CD4-positive, alpha-beta memory T cell (primary cell): ENCODE data around the gene TUNAR. TPM values are rescaled to one million over a fixed set of nuclear protein-coding genes. Genes with fewer than 3 reads are reported as not detected.

Experiments used
- CTCF ChIA-PET: fragments of 350-600 bp; sonication (Branson Sonifier 250); formaldehyde crosslinking; loops from one replicate; lab custom pipeline; 2021; ENCODE audit warnings: inconsistent platforms; ENCODE audit not compliant: partially characterized antibody; lab: Charles Lee
- POLR2A ChIA-PET: fragments of 350-600 bp; sonication (Branson Sonifier 250); formaldehyde crosslinking; loops from one replicate; lab custom pipeline; 2021; ENCODE audit not compliant: partially characterized antibody; lab: Charles Lee
- DNase-seq, 5 donors: peaks; one replicate each; pipeline versions ENCODE4 v3.0.0 to v3.0.0-alpha.2; 2020 to 2022; ENCODE audit warnings: mixed read lengths in 1 of 5
- H3K27ac ChIP-seq: one replicate; pipeline ENCODE4 v1.7.0; 2013; ENCODE audit warnings: low read depth, low read length
- H3K27me3 ChIP-seq: 2 replicates; pipeline ENCODE4 v1.7.0; 2013; ENCODE audit warnings: mild to moderate bottlenecking, low read length, moderate library complexity; ENCODE audit not compliant: insufficient read depth
- H3K36me3 ChIP-seq: 2 replicates; pipeline ENCODE4 v1.7.0; 2013; ENCODE audit warnings: mild to moderate bottlenecking, low read length, moderate library complexity; ENCODE audit not compliant: insufficient read depth
- H3K4me1 ChIP-seq: 2 replicates; pipeline ENCODE4 v1.7.0; 2013; ENCODE audit warnings: mild to moderate bottlenecking, low read length, moderate library complexity; ENCODE audit not compliant: insufficient read depth
- H3K4me3 ChIP-seq, 2 donors: one replicate each; pipeline ENCODE4 v1.7.0; 2013; ENCODE audit warnings: low read length in 2 of 2, mild to moderate bottlenecking in 1 of 2
- H3K9me3 ChIP-seq, 2 donors: one replicate each; pipeline ENCODE4 v1.7.0; 2013; ENCODE audit warnings: low read length in 2 of 2, control low read depth in 1 of 2; ENCODE audit not compliant: control insufficient read depth in 1 of 2
- H3K27ac Mint-ChIP-seq, 7 donors: one replicate each; pipeline ENCODE4 v1.8.0; 2020 to 2021; ENCODE audit warnings: mixed read lengths in 7 of 7, mild to moderate bottlenecking in 6 of 7, inconsistent platforms in 3 of 7, moderate library complexity in 3 of 7
- H3K27me3 Mint-ChIP-seq, 2 donors: one replicate each; pipeline ENCODE4 v1.8.0; 2020 to 2021; ENCODE audit warnings: mixed read lengths in 2 of 2
- H3K36me3 Mint-ChIP-seq, 2 donors: one replicate each; pipeline ENCODE4 v1.8.0; 2020 to 2021; ENCODE audit warnings: mixed read lengths in 2 of 2, inconsistent platforms in 1 of 2, mild to moderate bottlenecking in 1 of 2
- H3K4me1 Mint-ChIP-seq, 4 donors: one replicate each; pipeline ENCODE4 v1.8.0; 2020 to 2021; ENCODE audit warnings: mixed read lengths in 4 of 4, mild to moderate bottlenecking in 1 of 4
- H3K4me3 Mint-ChIP-seq, 8 donors: one replicate each; pipeline ENCODE4 v1.8.0; 2020 to 2021; ENCODE audit warnings: mixed read lengths in 8 of 8, mild to moderate bottlenecking in 7 of 8, moderate library complexity in 6 of 8, inconsistent platforms in 3 of 8
- H3K9me3 Mint-ChIP-seq, 8 donors: one replicate each; pipeline ENCODE4 v1.8.0; 2020 to 2021; ENCODE audit warnings: mixed read lengths in 8 of 8, mild to moderate bottlenecking in 5 of 8, inconsistent platforms in 3 of 8, moderate library complexity in 1 of 8
- intact Hi-C: fragments of 100-400 bp; cut with micrococcal nuclease; formaldehyde crosslinking; loops from one replicate; pipeline ENCODE4 v1.15.1; 2023
- polyA plus RNA-seq, 2 donors: library from polyadenylated mRNA; unstranded; fragments of 300-500 nt; fragmentation: Illumina TruSeq; gene quantifications; one replicate each; pipeline ENCODE4 v1.2.3, GENCODE V29; 2021
- total RNA-seq, 2 experiments: library from RNA; stranded (reverse); gene quantifications; one replicate each; pipeline ENCODE4 v1.2.3, GENCODE V29; 2021

TUNAR gene
- total and polyA plus RNA-seq, 4 experiments from 2014 or later, result not detected

GRCh38 chr14:95935228-95935822 is 58.7 kb downstream of the TUNAR start:
- H3K36me3 Mint-ChIP-seq, result no peaks in the 10 kb centered on the region
- POLR2A ChIA-PET, result no interaction called here
- no peaks in the 10 kb centered on the region for H3K27me3 ChIP-seq
- CTCF ChIA-PET, result interaction anchor here (1.4 kb wide), 1 partner anchor 13 kb away, joined by 3 read pairs; no protein-coding TSS in a partner anchor
- H3K4me3 ChIP-seq, result no peak overlapping the region
- no peak overlapping the region for H3K27ac ChIP-seq
- no peaks in the 10 kb centered on the region for H3K4me1 Mint-ChIP-seq
- DNase-seq, result peak in 3 of 5 donors; percentile 3 to 13 (median 7)
- intact Hi-C loops, result no loop called here
- peaks cover 6 to 11% of the 10 kb centered on the region in 2 donors for H3K27me3 Mint-ChIP-seq
- no peak overlapping the region for H3K4me3 Mint-ChIP-seq
- peaks cover 0 to 8% (median 4%) of the 10 kb centered on the region in 8 donors for H3K9me3 Mint-ChIP-seq
- no peaks in the 10 kb centered on the region for H3K9me3 ChIP-seq
- no peaks in the 10 kb centered on the region for H3K4me1 ChIP-seq
- H3K27ac Mint-ChIP-seq, result no peak overlapping the region
- no peaks in the 10 kb centered on the region for H3K36me3 ChIP-seq

- Mint-ChIP-seq H3K27ac (no peak overlapping the region), H3K4me1 (no peaks in the 10 kb centered on the region), H3K36me3 (no peaks in the 10 kb centered on the region), H3K4me3 (no peak overlapping the region), H3K9me3 (peaks cover 2 to 12% (median 4%) of the 10 kb centered on the region in 8 donors), H3K27me3 (peaks cover 6 to 11% of the 10 kb centered on the region in 2 donors)
- no peak for DNase-seq
- intact Hi-C loops, result no loop called here
- H3K4me1 ChIP-seq, result no peaks in the 10 kb centered on the region
- H3K27me3 ChIP-seq, result no peaks in the 10 kb centered on the region
- H3K36me3 ChIP-seq, result no peaks in the 10 kb centered on the region
- no peak overlapping the region for H3K27ac ChIP-seq
- ChIA-PET POLR2A (no interaction called here), CTCF (no interaction called here)
- no peaks in the 10 kb centered on the region for H3K9me3 ChIP-seq
- H3K4me3 ChIP-seq, result no peak overlapping the region
These were observed 59.4 kb downstream of the TUNAR start for GRCh38 chr14:95936041-95936440.

GRCh38 chr14:95939335-95939734 is 62.7 kb downstream of the TUNAR start:
- Mint-ChIP-seq H3K36me3 (no peaks in the 10 kb centered on the region), H3K9me3 (peaks cover 7 to 29% (median 12%) of the 10 kb centered on the region in 8 donors), H3K27me3 (peaks cover 6 to 11% of the 10 kb centered on the region in 2 donors), H3K4me1 (no peaks in the 10 kb centered on the region), H3K4me3 (no peak overlapping the region), H3K27ac (no peak overlapping the region)
- no peak for DNase-seq
- Histone ChIP-seq H3K27me3 (no peaks in the 10 kb centered on the region), H3K9me3 (no peaks in the 10 kb centered on the region), H3K36me3 (no peaks in the 10 kb centered on the region), H3K4me1 (no peaks in the 10 kb centered on the region), H3K27ac (no peak overlapping the region), H3K4me3 (no peak overlapping the region)
- ChIA-PET POLR2A (no interaction called here), CTCF (no interaction called here)
- intact Hi-C loops, result no loop called here

GRCh38 chr14:95941897-95942296 is 65.3 kb downstream of the TUNAR start:
- intact Hi-C loops, result no loop called here
- Histone ChIP-seq H3K4me3 (no peak overlapping the region), H3K9me3 (no peaks in the 10 kb centered on the region), H3K4me1 (no peaks in the 10 kb centered on the region), H3K27ac (no peak overlapping the region), H3K36me3 (no peaks in the 10 kb centered on the region), H3K27me3 (no peaks in the 10 kb centered on the region)
- Mint-ChIP-seq H3K4me1 (no peaks in the 10 kb centered on the region), H3K27me3 (peaks cover 9 to 12% of the 10 kb centered on the region in 2 donors), H3K9me3 (peaks cover 7 to 33% (median 12%) of the 10 kb centered on the region in 8 donors), H3K36me3 (no peaks in the 10 kb centered on the region), H3K27ac (no peak overlapping the region), H3K4me3 (no peak overlapping the region)
- ChIA-PET CTCF (no interaction called here), POLR2A (no interaction called here)
- no peak for DNase-seq

GRCh38 chr14:95943699-95944098 is 67.1 kb downstream of the TUNAR start:
- peaks cover 7 to 28% (median 11%) of the 10 kb centered on the region in 8 donors for H3K9me3 Mint-ChIP-seq
- Histone ChIP-seq H3K4me1 (no peaks in the 10 kb centered on the region), H3K36me3 (no peaks in the 10 kb centered on the region), H3K27ac (no peak overlapping the region), H3K9me3 (no peaks in the 10 kb centered on the region), H3K27me3 (no peaks in the 10 kb centered on the region), H3K4me3 (no peak overlapping the region)
- no peak for DNase-seq
- no peaks in the 10 kb centered on the region for H3K4me1 Mint-ChIP-seq
- intact Hi-C loops, result no loop called here
- no peaks in the 10 kb centered on the region for H3K36me3 Mint-ChIP-seq
- ChIA-PET POLR2A (no interaction called here), CTCF (no interaction called here)
- no peak overlapping the region for H3K4me3 Mint-ChIP-seq
- peaks cover 10 to 13% of the 10 kb centered on the region in 2 donors for H3K27me3 Mint-ChIP-seq
- no peak overlapping the region for H3K27ac Mint-ChIP-seq

- no peaks in the 10 kb centered on the region for H3K9me3 ChIP-seq
- H3K4me3 ChIP-seq, result no peak overlapping the region
- no peaks in the 10 kb centered on the region for H3K36me3 ChIP-seq
- H3K36me3 Mint-ChIP-seq, result no peaks in the 10 kb centered on the region
- CTCF ChIA-PET, result no interaction called here
- no peaks in the 10 kb centered on the region for H3K4me1 Mint-ChIP-seq
- no peak overlapping the region for H3K27ac Mint-ChIP-seq
- DNase-seq, result no peak
- H3K4me3 Mint-ChIP-seq, result no peak overlapping the region
- peaks cover 5 to 26% (median 11%) of the 10 kb centered on the region in 8 donors for H3K9me3 Mint-ChIP-seq
- peaks cover 10% of the 10 kb centered on the region in 2 donors for H3K27me3 Mint-ChIP-seq
- H3K27me3 ChIP-seq, result no peaks in the 10 kb centered on the region
- POLR2A ChIA-PET, result no interaction called here
- H3K27ac ChIP-seq, result no peak overlapping the region
- H3K4me1 ChIP-seq, result no peaks in the 10 kb centered on the region
- intact Hi-C loops, result no loop called here
These were observed 67.8 kb downstream of the TUNAR start for GRCh38 chr14:95944462-95944861.

- DNase-seq, result no peak
- peaks cover 0 to 17% (median 5%) of the 10 kb centered on the region in 8 donors for H3K9me3 Mint-ChIP-seq
- no peaks in the 10 kb centered on the region for H3K4me1 ChIP-seq
- ChIA-PET POLR2A (interaction anchor here (0.6 kb wide), 1 partner anchor 17 kb away, joined by 3 read pairs; no protein-coding TSS in a partner anchor), CTCF (no interaction called here)
- H3K27ac Mint-ChIP-seq, result no peak overlapping the region
- H3K27me3 Mint-ChIP-seq, result peaks cover 14 to 21% of the 10 kb centered on the region in 2 donors
- H3K4me1 Mint-ChIP-seq, result no peaks in the 10 kb centered on the region
- H3K27ac ChIP-seq, result no peak overlapping the region
- no peaks in the 10 kb centered on the region for H3K36me3 ChIP-seq
- no peaks in the 10 kb centered on the region for H3K27me3 ChIP-seq
- no peak overlapping the region for H3K4me3 Mint-ChIP-seq
- H3K4me3 ChIP-seq, result no peak overlapping the region
- no peaks in the 10 kb centered on the region for H3K9me3 ChIP-seq
- intact Hi-C loops, result no loop called here
- H3K36me3 Mint-ChIP-seq, result no peaks in the 10 kb centered on the region
These were observed 70.2 kb downstream of the TUNAR start for GRCh38 chr14:95946867-95947266.
